Astrocyte (in vitro differentiated cells and primary cell): Measurements from ENCODE around the gene PDLIM5.

Experiments
- CTCF ChIP-seq: IDR thresholded peaks from 2 replicates; pipeline ENCODE4 v1.5.1; 2011; ENCODE audit warnings: low read depth, mild to moderate bottlenecking, inconsistent platforms, low read length, moderate library complexity; ENCODE audit not compliant: insufficient read depth
- EZH2 ChIP-seq: IDR thresholded peaks from 2 replicates; pipeline ENCODE4 v1.6.1; 2012; ENCODE audit warnings: mild to moderate bottlenecking, low read length, inconsistent platforms; ENCODE audit not compliant: insufficient read depth

- TF ChIP-seq CTCF, result no peak
- TF ChIP-seq EZH2, result no peak
Measured at GRCh38 chr4:94466923-94467322, 15.2 kb downstream of the PDLIM5 start.
